DMS 273 (cell line): ENCODE data around the gene VSTM2L.
A peak's percentile ranks its signal among the peaks of the same experiment; 100 is the strongest.

Source experiments
- DNase-seq: peaks from one replicate; lab custom pipeline; 2025; ENCODE audit not compliant: unreplicated experiment; lab: John Stamatoyannopoulos, UW

The VSTM2L gene

DNA sequence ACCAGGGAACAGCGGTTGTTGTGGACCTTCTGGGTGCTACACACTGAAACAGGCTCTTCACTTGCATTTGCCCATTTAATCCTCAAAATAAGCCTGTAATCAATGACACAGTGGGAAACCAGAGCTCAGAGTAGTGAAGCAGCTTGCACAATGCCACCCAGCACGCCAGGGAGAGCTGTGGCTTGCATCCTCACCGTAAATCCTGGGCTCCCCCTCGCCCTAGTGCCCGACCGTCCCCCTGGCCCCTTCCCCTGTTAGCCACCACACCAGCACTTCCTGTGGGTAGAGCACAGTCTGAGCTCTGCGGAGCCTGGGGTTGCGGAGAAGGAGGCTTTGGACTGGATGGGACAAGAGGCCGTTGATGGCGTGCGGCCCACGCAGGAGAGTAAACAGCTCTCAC, 14.5 kb downstream of the VSTM2L start:
- DNase-seq = no peak

DNA sequence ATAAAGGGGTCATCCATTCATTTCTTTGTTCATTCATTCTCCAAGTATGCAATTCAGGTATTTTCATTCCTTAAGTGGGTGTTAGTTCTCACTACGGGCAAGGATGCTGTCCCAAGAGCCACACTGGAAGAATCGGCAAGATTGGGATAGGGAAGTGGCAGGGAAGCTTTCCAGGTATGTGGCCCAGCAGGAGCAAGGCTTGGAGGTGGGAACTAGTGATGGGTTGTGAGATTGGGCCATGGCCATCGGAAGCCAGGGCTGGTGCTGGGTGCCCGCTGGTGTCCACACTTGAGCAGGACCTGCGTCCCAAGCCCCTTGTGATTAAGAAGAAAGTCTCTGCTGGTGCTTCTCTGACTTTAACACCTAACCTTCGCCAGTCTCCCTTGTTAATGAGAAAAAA, 15.1 kb downstream of the VSTM2L start:
- DNase-seq = no peak

DNA sequence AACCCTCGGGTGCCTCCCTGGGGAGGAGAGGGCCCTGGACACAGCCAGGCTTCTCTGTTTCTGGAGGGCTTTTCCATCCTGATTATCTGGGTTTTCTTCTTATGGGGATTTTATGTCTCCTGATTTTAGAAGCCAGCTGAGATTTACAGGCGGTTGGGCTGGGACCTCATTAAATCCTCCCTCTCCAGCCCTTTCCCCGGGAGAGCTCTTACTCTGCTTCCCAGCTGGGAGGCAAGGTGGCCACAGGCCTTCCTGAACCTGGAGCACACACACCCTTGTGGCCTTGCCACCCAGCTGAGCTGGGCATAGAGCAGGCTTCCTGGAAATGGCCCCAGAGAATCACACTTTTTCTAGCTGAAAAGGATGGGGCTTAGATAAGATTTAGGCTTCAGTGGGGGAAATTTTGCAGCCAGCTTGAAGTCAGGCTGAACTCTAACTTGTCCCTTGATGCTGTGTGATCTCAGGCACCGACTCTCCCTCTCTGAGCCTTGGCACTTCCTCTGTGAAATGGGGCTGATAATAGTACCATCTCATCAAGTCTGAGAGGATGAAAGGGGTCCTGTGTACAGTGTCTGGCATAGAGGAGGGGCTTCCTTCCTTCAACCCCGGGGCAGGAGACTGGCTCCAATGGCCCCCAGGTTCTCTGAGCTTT, 16.6 kb downstream of the VSTM2L start:
- peak; percentile 77 for DNase-seq

DNA sequence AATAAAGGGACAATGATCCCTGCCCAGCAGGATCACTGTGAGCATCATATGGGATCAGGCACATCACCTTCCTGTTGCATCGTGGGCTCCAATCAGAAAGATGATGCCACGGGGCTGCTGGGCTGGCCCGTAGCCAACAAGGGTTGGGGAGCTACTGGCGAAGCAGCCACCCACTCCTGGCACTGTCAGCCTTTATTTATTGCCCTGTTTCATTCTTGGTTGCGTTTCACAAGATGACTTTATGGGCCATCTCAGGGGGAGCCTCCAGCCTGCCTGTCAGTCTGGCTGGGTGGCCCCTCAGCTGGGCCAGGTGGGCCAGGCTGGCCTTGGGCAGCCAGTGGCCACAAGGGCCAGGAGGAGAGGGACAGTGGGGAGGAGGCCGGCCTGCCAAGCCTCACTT, 17.3 kb downstream of the VSTM2L start:
- peak; percentile 82 for DNase-seq

DNA sequence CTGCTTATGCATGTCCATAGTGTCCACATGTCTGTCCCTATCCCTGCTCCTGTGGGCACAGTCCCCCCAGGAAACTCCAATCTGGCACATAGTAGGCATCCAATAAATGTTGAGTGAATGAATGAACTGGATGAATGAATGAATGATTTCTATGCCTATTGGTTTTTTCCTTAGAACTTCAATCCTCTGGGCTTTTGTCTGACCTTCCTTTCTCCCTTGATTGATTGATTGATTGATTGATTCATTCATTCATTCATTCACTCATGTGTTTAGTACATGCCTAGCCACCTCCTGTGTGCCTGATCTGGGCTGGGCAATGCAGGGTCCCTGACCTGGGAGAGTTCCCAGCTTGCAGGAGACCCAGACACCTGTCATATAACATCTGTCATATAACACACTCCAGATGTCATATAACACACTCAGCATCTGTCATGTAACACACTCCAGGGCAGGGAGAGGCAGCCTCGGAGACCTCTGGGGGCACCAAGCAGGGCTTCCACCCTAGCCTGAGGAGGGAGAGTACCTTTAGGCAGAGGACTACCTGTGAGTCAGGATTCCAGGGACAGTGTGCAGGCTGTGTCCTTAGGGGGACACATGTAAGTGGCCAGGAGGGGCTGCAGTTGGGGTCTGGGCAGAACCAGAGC, 17.9 kb downstream of the VSTM2L start:
- peak; percentile 83 for DNase-seq

DNA sequence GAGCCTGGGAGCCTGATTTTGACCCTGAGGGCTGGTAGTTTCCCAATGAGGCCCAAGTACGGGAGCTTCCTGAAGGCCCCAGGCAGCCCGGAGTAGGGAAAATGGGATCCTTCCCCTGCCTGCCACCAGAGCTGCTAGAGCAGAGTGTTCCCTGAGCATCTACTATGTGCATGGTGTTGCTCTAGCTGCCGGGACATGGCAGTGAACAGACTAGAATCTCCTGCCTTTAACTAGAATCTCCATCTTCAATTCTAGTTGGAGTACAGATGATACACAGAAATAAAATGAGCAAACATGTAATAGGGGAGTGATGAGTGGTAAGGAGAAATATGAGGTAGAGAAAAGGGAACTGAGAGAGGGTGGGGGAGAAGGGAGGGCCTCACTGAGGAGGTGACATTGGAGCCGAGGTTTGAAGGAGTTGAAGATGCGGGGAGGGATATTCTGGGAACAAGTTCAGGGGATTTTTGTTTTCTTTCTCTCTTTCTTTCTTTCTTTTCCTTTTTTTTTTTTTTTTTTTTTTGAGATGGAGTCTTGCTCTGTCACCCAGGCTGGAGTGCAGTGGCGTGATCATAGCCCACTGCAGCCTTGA, 18.5 kb downstream of the VSTM2L start:
- peak; percentile 52 for DNase-seq

DNA sequence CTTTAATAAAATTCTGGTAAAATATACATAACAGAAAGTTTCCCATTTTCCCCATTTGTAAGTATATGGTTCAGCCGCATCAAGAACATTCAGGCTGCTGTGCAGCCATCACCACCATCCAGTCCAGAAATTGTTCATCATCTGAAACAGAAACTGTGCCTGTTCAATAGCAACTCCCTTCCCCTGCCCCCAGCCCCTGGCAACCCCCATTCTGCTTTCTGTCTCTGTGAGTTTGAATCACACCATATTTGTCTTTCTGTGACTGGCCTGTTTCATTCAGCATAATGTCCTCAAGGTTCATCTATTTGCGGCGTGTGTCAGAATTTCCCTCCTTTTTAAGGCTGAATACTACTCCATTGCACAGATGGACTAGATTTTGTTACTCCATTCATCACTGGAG, 19.1 kb downstream of the VSTM2L start:
- no peak for DNase-seq

DNA sequence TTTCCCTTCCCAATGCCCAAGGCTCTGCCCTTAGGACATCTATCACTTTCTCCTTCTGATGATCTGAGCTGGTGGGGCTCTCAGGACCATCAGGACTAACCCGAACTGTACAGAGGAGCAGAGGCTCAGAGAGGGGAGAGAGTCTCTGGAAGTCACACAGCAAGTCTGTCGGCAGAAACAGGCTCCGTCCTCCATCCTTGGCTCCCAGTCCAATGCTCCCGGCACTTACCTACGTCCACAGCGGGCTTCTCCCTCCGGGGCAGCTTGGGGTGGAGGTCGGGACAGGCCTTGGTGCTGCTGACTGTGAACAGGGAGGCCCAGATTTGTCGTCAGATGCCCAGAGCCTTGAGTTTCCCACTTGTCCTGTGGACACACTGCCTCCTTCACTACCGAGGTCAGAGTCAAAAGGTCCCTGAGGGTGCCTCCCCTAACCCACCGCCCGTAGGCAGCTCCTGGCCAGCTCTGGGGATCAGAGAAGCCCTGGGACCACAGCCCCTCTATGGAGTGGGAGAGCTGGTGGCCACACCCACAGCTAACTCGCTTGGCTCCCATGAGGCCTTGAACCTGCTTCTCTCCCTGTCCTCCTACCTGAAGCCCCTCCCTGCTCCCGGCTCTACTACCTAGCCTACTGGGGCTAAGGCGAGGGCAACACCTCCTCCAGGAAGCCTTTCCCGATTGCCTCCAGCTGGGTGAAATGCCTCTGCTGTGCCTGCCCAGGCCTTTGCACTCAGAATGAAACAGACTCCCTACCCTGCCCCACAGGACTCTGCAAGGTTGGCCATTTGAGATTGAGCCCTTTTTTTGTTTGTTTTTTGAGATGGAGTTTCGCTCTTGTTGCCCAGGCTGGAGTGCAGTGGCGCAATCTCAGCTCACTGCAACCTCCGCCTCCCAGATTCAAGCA, 22.6 kb downstream of the VSTM2L start:
- no peak for DNase-seq

DNA sequence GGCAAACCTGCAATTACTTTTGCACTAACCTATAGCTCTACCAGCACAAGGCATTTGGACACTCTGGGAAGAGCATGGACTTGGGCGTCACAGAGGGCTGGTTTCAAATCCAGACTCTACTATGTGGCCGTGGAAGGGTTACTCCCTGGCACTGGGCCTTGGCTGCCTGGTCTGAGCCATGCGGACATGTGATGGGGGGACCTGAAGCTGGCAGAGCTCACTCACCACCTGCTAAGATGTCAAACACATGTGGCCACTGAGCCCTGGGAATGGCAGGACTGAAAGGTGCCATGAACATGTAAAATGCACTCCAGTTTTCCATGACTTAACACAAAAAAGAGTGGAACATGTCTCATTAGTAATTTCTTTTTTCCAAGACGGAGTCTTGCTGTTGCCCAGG, 23.7 kb downstream of the VSTM2L start:
- peak; percentile 27 for DNase-seq

DNA sequence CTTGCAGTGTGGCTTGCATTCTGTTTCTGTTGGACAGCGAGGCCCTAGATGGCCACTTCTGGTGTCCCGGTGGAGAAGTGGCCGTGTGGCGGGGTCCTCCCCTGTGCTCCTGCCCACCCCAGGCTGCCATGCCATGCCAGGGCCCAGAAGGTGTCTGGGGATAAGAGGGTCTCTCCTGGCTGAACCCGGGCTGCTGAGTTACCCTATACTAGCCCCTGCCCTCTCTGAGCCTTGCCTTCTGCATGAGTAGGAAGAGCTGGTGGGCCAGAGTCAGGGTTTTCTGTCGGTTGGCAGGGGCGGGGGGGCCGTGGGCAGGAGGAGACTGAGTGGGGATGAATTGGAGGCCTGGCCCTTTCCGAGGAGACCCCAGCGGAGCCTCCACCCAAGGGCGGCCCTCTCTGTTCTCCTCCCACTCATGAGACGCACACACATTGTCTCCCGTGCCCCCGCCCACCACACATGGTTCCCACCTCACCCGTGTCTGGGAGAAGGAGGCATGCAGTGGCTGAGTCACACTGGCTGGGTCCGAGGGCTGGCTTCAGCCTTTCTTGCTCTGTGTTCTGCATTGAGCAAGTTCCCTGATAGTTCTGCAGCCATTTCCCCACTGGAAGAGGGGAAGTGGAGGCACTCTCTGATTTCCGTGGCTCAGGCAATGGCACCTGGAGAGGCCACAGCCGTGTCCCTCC, 24.6 kb downstream of the VSTM2L start:
- no peak for DNase-seq

DNA sequence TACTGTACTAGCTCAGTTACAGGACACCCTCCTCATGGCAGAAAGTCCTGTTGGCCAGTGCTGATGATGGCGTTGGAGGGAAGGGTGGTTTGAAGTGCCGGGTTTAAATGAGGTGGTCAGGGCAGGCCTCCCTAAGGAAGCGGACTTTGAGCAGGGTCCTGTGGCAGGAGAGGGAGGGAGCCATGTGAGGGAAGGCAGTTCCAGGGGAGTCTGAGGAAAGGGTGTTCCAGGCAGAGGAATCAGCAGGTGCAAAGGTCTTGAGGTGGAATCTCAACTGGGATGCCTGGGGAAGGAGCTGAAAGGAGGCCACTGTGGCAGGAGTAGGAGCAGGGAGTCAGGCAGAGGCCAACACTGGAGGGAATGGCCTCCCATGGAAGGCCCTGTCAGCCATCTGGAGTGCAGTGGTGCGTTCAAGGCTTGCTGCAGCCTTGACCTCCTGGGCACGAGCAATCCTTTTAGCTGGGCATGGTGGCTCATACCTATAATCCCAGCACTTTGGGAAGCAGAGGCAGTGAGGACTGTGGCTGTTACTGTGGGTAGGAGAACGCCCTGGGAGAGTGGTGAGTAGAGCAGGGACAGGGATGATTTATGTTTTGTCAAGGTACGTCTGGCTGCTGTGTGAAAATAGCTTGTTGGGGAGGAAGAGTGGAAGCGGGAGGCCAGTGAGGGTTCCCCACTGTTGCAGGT, 26.2 kb downstream of the VSTM2L start:
- no peak for DNase-seq

DNA sequence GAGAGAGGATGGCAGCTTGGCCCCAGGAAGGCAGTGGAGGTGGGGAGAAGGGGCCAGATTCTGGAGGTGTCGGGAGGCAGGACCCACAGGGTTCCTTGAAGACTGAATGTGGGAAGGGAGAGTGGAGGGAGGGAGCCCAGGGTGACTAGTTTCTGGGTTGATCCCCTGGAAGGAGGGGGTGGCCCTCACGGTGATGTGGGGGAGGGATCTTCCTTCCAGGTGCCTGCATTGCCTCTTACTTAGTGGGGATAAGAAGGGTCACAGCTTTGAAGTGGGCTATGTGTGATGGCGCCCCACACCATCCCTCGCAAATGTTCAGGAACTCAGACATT, 26.7 kb downstream of the VSTM2L start:
- DNase-seq = no peak

DNA sequence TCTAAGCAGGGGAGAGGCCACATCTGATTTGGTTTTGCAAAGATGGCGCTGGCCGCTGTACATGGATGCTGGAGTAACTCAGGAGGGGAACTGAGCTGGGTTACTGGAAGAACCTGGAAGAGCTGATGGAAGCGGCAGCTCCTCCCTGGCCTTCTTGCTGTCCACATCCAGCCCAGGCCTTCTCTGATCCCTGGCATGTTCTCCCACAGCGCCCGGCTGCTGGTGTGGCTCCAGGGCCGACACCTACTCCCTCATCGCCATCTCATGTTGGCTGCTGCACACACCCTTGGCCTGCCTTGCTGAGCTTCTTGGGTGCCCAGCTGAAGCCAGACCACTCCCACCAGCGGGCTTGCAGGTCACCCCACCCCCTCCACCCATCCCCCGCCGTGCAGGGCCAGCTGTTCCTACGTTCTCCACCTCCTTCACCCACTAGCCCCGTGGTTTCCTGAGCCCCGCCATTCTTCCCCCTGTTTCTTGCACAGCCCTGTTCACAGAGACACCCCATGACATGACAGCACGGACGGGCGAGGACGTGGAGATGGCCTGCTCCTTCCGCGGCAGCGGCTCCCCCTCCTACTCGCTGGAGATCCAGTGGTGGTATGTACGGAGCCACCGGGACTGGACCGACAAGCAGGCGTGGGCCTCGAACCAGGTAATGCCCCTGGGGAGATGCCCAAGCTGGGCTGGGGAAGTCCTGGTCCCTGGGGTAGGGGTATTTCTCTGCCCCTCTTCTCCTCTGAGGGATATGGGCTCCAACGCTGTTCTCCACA, 28.4 kb downstream of the VSTM2L start:
- DNase-seq = no peak

DNA sequence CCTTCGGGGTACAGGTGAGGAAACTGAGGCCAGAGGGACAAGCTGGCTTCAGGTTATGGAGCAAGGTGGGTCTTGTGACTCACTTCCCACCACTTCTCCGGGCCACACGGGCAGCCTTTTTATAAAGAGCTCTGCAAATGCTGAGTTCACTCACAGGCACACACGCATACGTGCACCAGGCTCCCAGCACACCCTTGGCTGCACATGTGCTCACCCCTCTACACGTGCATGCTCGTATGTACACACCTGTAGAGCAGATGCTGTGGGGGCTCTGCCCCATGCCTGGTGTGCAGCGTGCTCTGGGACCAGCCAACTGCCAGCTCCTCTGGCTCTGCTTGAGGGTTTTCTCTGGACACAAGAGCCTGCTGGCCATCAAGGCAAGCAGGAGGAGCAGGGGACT, 29.1 kb downstream of the VSTM2L start:
- no peak for DNase-seq

DNA sequence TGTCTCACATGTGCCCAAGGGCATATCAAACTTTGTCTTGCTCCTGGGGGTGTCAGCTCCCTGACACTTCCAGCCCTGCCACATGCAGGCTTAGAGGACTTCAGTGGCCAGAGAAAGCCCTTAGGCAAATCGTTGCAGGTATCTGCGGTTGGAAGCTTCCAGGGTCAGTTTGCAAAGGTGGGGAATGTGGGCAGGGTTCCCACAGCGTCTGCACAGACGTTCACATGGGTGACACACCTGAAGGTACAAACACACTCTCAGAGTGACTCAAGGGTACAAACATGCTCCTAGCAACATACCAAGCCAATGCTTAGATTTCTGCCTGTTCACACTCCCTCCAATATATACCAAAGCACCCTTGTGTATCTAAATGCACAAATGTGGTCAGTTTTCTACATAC, 30.0 kb downstream of the VSTM2L start:
- DNase-seq = no peak

DNA sequence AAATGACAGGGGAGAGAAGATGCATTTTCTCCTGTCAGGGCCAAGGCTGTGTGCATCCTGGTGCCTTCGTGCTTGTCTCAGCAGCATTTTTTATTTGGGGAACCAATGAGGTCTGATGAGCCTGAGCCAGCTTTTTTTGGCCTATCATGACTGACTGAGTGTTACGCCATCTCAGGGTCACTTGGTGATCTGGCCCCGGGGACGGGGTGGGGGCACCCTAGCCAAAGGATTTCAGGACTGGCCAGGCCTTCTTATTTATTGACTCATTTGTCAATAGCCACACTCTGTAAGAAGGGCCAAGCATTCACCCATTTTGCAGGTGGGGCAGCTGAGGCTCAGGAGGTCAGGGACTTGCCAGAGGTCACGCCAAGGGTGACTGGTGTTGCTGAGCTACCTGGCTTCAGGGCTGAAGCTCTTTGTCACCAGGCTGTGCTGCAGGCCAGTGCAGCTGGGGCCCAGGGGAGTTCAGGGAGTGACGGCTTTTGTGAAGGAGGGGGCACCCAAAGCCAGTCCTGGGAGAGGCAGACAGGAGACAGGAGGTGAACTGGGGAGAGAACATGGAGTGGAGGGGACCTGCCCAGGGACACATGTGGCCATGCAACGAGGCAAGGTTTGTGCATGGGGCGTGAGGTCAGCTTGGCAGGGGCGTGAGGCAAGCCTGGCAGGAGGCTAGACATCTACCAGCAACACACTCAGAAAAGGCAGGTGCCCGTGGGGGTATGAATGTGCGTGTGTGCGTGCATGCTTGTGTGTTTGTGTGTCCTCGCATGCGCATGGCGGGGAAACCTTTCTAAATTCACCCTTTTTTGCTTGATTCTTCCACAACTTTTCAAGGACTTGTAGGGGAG, 31.1 kb downstream of the VSTM2L start:
- DNase-seq = no peak

DNA sequence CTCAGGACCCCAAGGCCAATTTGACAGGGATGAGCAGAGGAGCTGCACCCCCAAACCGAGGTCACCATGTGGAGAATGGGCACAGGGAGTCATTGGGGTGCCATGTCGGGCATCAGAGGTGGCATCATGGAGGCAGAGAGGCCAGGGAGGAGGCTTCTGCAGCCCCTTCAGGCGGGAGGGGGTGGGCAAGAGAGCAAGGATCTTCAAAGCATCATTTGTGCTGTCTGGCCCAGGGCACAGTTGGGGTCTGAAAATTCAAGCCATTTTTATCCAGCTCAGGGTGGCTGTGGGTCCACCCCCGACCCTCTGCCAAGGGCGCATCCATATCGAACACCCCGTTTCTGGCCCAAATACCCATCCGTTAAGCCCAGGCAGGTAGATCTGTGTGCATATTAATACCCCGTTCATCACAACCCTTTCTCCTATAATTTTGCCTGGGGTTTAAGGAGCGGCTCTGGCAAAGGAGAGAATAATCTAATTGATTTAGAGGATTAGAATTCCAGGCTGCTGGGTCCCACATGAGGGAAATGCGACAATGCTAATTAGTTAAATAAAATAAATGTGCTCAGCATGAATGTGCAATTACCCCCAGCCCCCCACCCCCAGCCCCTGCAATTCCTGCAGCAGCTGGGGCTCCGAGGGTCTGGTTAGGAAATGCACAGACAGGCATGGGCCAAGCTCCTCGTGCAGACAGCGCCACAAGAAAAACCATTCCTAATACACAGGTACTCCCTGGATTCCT, 31.9 kb downstream of the VSTM2L start:
- no peak for DNase-seq

DNA sequence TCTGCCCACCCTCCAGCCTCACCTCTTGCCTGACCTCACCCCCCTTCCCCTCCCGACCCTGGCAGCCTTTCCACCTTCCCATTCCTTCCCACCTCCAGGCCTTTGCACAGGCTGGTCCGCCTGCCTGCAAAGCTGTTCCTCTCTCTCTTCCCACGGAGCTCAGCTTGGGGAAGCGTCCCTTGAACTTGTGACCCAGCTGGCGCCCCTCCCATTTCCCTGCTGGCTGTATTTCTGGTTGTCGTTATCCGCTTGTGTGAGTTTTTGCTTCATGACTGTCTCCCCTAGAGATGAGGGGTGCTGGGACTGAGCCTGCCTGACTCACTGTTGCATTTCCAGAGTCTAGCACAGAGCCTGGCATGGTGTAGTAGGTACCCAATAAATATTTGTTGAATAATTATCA, 32.5 kb downstream of the VSTM2L start:
- DNase-seq = no peak
